Vagina (tissue), 2 donors: ENCODE data around the gene ACACA.

Experiments used
- POLR2A ChIP-seq, 2 donors: fragments of 450-650 bp; IDR thresholded peaks; one replicate each; pipeline ENCODE4 v1.6.1; 2017; ENCODE audit warnings: antibody characterized with exemption in 2 of 2, mild to moderate bottlenecking in 2 of 2, moderate library complexity in 2 of 2
- TF ChIP-seq, protein P1 (sequence below), 3 experiments: fragments of 450-650 bp in 2 of 3; fragments of 200-600 bp in 1 of 3; sonication (generic) in 1 of 3; IDR thresholded peaks; one replicate each; pipeline ENCODE4 v1.5.1; 2017 to 2019; ENCODE audit warnings: antibody characterized with exemption in 3 of 3, mild to moderate bottlenecking in 2 of 3, moderate library complexity in 2 of 3

GRCh38 chr17:37097154-37097553 is 309.5 kb downstream of the ACACA start:
- TF ChIP-seq, protein P1, sequence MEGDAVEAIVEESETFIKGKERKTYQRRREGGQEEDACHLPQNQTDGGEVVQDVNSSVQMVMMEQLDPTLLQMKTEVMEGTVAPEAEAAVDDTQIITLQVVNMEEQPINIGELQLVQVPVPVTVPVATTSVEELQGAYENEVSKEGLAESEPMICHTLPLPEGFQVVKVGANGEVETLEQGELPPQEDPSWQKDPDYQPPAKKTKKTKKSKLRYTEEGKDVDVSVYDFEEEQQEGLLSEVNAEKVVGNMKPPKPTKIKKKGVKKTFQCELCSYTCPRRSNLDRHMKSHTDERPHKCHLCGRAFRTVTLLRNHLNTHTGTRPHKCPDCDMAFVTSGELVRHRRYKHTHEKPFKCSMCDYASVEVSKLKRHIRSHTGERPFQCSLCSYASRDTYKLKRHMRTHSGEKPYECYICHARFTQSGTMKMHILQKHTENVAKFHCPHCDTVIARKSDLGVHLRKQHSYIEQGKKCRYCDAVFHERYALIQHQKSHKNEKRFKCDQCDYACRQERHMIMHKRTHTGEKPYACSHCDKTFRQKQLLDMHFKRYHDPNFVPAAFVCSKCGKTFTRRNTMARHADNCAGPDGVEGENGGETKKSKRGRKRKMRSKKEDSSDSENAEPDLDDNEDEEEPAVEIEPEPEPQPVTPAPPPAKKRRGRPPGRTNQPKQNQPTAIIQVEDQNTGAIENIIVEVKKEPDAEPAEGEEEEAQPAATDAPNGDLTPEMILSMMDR (IDR thresholded peaks at IDR 0.05), result no peak
- TF ChIP-seq POLR2A (IDR thresholded peaks at IDR 0.05), result no peak
